Suprapubic skin (tissue), 4 donors: ENCODE results near the gene TIMM44. TPM values are rescaled to one million over a fixed set of nuclear protein-coding genes. Genes with fewer than 3 reads are reported as not detected.
"Not testable (repeated sequence)": the region's sequence is repeated elsewhere in the genome, so short reads cannot be mapped to it uniquely, and the experiment has no call there.

ENCODE experiments used
- DNase-seq, 2 donors: peaks; one replicate each; pipeline ENCODE4 v3.0.0-alpha.2; 2019; ENCODE audit warnings: low spot score in 2 of 2
- H3K27ac ChIP-seq: fragments of 200-600 bp; sonication (generic); one replicate; pipeline ENCODE4 v1.5.1; 2019
- H3K27me3 ChIP-seq: fragments of 200-600 bp; sonication (generic); one replicate; pipeline ENCODE4 v1.5.1; 2019
- H3K36me3 ChIP-seq: fragments of 200-600 bp; sonication (generic); one replicate; pipeline ENCODE4 v1.5.1; 2019
- H3K4me1 ChIP-seq: fragments of 200-600 bp; sonication (generic); one replicate; pipeline ENCODE4 v1.5.1; 2019
- H3K4me3 ChIP-seq: fragments of 200-600 bp; sonication (generic); one replicate; pipeline ENCODE4 v1.5.1; 2019; ENCODE audit warnings: mild to moderate bottlenecking
- H3K9me3 ChIP-seq: fragments of 200-600 bp; sonication (generic); one replicate; pipeline ENCODE4 v1.5.1; 2019
- CTCF ChIP-seq, 2 donors: fragments of 200-600 bp in 1 of 2; fragments of 450-650 bp in 1 of 2; sonication (generic) in 1 of 2; IDR thresholded peaks; one replicate each; pipeline ENCODE4 v1.5.1; 2016 to 2019; ENCODE audit warnings: antibody characterized with exemption in 2 of 2, mild to moderate bottlenecking in 1 of 2, moderate library complexity in 1 of 2
- EP300 ChIP-seq: sonication (generic); formaldehyde crosslinking; IDR thresholded peaks from one replicate; pipeline ENCODE4 v1.6.1; 2017; ENCODE audit warnings: antibody characterized with exemption
- POLR2A ChIP-seq, 2 donors: fragments of 450-650 bp; IDR thresholded peaks; one replicate each; pipeline ENCODE4 v1.6.1; 2017; ENCODE audit warnings: antibody characterized with exemption in 2 of 2, mild to moderate bottlenecking in 2 of 2, moderate library complexity in 2 of 2
- POLR2AphosphoS5 ChIP-seq, 3 donors: sonication (generic); formaldehyde crosslinking; IDR thresholded peaks; one replicate each; pipeline ENCODE4 v1.6.1; 2017; ENCODE audit warnings: antibody characterized with exemption in 3 of 3
- WGBS: methylation state at CpG from one replicate; pipeline ENCODE4 v1.1.5; 2018; 5-methylcytosine and 5-hydroxymethylcytosine counted together
- total RNA-seq, 4 donors: library from RNA; depleted of rRNA; stranded (reverse); fragments of >200 nt; gene quantifications; one replicate each; pipeline ENCODE4 v1.1.0, GENCODE V29; 2016

The TIMM44 gene
- total RNA-seq, 4 donors from 2014 or later = 34.6 to 85.1 (median 54.5) TPM

- TF ChIP-seq CTCF (IDR thresholded peaks at IDR 0.05) (no peak), POLR2AphosphoS5 (IDR thresholded peaks at IDR 0.05) (no peak), POLR2A (IDR thresholded peaks at IDR 0.05) (no peak), EP300 (no peak)
- H3K27ac ChIP-seq = no peak overlapping the region
Measured at GRCh38 chr19:7931221-7932061, 12.0 kb downstream of the TIMM44 start.

GRCh38 chr19:7930765-7931164, 12.7 kb downstream of the TIMM44 start:
- Histone ChIP-seq H3K27me3 (no peaks in the 10 kb centered on the region), H3K4me1 (peaks cover 42% of the 10 kb centered on the region), H3K4me3 (no peak overlapping the region), H3K9me3 (no peaks in the 10 kb centered on the region), H3K36me3 (peaks cover 56% of the 10 kb centered on the region), H3K27ac (no peak overlapping the region)
- TF ChIP-seq POLR2AphosphoS5 (IDR thresholded peaks at IDR 0.05) (no peak), POLR2A (IDR thresholded peaks at IDR 0.05) (no peak), EP300 (no peak), CTCF (IDR thresholded peaks at IDR 0.05) (no peak)
- 90% methylated on average over 7 of the region's 7 CpGs for WGBS
- no peak for DNase-seq

More at GRCh38 chr19:7931221-7932061, 12.0 kb downstream of the TIMM44 start:
- Histone ChIP-seq H3K27me3 (no peaks in the 10 kb centered on the region), H3K9me3 (no peaks in the 10 kb centered on the region), H3K4me3 (no peak overlapping the region), H3K4me1 (peaks cover 36% of the 10 kb centered on the region), H3K36me3 (peaks cover 63% of the 10 kb centered on the region)
- DNase-seq = no peak
- 83% methylated on average over 30 of the region's 36 CpGs for WGBS

- not testable (repeated sequence) for H3K27me3 ChIP-seq, DNase-seq, H3K9me3 ChIP-seq, H3K4me3 ChIP-seq
- peaks cover 49% of the 10 kb centered on the region for H3K36me3 ChIP-seq
- WGBS = 84% methylated on average over 11 of the region's 11 CpGs
- H3K4me1 ChIP-seq = peaks cover 50% of the 10 kb centered on the region
- peak overlapping the region; percentile 83 for H3K27ac ChIP-seq
Measured at GRCh38 chr19:7930030-7930429, 13.4 kb downstream of the TIMM44 start.

- peak; percentile 79 to 82 for DNase-seq
- 27% methylated on average over 15 of the region's 24 CpGs for WGBS
- H3K27ac ChIP-seq = peak overlapping the region; percentile 83
- peak overlapping the region; percentile 11 for H3K4me3 ChIP-seq
- peaks cover 60% of the 10 kb centered on the region for H3K4me1 ChIP-seq
- no peaks in the 10 kb centered on the region for H3K27me3 ChIP-seq
- no peaks in the 10 kb centered on the region for H3K9me3 ChIP-seq
- TF ChIP-seq POLR2AphosphoS5 (IDR thresholded peaks at IDR 0.05) (no peak), CTCF (IDR thresholded peaks at IDR 0.05) (peak; percentile 28 to 49)
- H3K36me3 ChIP-seq = peaks cover 38% of the 10 kb centered on the region
Measured at GRCh38 chr19:7928741-7929701, 14.4 kb downstream of the TIMM44 start.

- peaks cover 32% of the 10 kb centered on the region for H3K36me3 ChIP-seq
- no peak overlapping the region for H3K4me3 ChIP-seq
- H3K9me3 ChIP-seq = no peaks in the 10 kb centered on the region
- peak in 1 of 2 donors; percentile 63 for DNase-seq
- peak overlapping the region; percentile 76 for H3K27ac ChIP-seq
- 25% methylated on average over 6 of the region's 9 CpGs for WGBS
- TF ChIP-seq POLR2A (IDR thresholded peaks at IDR 0.05) (no peak), EP300 (no peak), CTCF (IDR thresholded peaks at IDR 0.05) (no peak), POLR2AphosphoS5 (IDR thresholded peaks at IDR 0.05) (no peak)
- H3K4me1 ChIP-seq = peaks cover 65% of the 10 kb centered on the region
- H3K27me3 ChIP-seq = no peaks in the 10 kb centered on the region
Measured at GRCh38 chr19:7928334-7928706, 15.1 kb downstream of the TIMM44 start.
